Testis (tissue), 3 donors: ENCODE data around the gene GLOD4. TPM values are rescaled to one million over a fixed set of nuclear protein-coding genes. Genes with fewer than 3 reads are reported as not detected.
"Not testable (repeated sequence)": the region's sequence is repeated elsewhere in the genome, so short reads cannot be mapped to it uniquely, and the experiment has no call there.

ENCODE experiments used
- DNase-seq: peaks from one replicate; pipeline ENCODE4 v3.0.0-alpha.2; 2019
- H3K27ac ChIP-seq, 2 donors: fragments of 200-600 bp; sonication (generic); one replicate each; pipeline ENCODE4 v1.5.1; 2019
- H3K27me3 ChIP-seq: fragments of 200-600 bp; sonication (generic); one replicate; pipeline ENCODE4 v1.5.1; 2019
- H3K36me3 ChIP-seq: fragments of 200-600 bp; sonication (generic); one replicate; pipeline ENCODE4 v1.5.1; 2017; ENCODE audit warnings: low read depth; ENCODE audit errors: missing control alignments
- H3K4me1 ChIP-seq: fragments of 200-600 bp; sonication (generic); one replicate; pipeline ENCODE4 v1.5.1; 2019
- H3K4me3 ChIP-seq, 2 donors: fragments of 200-600 bp; sonication (generic); one replicate each; pipeline ENCODE4 v1.5.1; 2017 to 2019
- H3K9me3 ChIP-seq: fragments of 200-600 bp; sonication (generic); one replicate; pipeline ENCODE4 v1.5.1; 2017
- CTCF ChIP-seq, 3 experiments: fragments of 450-650 bp in 2 of 3; fragments of 200-600 bp in 1 of 3; sonication (generic) in 1 of 3; IDR thresholded peaks; one replicate each; pipeline ENCODE4 v1.5.1; 2016 to 2019; ENCODE audit warnings: antibody characterized with exemption in 3 of 3, mild to moderate bottlenecking in 2 of 3, moderate library complexity in 1 of 3
- POLR2A ChIP-seq: fragments of 450-650 bp; IDR thresholded peaks from one replicate; pipeline ENCODE4 v1.6.1; 2017; ENCODE audit warnings: antibody characterized with exemption, mild to moderate bottlenecking, moderate library complexity
- WGBS, 2 donors: methylation state at CpG; one replicate each; pipeline ENCODE4 v1.1.5; 2018; 5-methylcytosine and 5-hydroxymethylcytosine counted together
- intact Hi-C: fragments of 100-400 bp; cut with DNase I; formaldehyde crosslinking; loops from one replicate; pipeline ENCODE4 v1.15.1; 2023; ENCODE audit warnings: low total_unique reads
- polyA plus RNA-seq: library from polyadenylated mRNA; stranded (reverse); fragments of 350-450 nt; fragmentation: Illumina TruSeq; extraction: RNeasy Lipid Tissue Mini Kit (QIAGEN cat#74804); gene quantifications from one replicate; pipeline ENCODE4 v1.2.3, GENCODE V29; 2014; ENCODE audit warnings: low read depth, low replicate concordance; ENCODE audit not compliant: insufficient read depth
- total RNA-seq, 2 donors: library from RNA; depleted of rRNA; stranded (reverse); fragments of >200 nt; gene quantifications; one replicate each; pipeline ENCODE4 v1.2.3, GENCODE V29; 2016

Gene GLOD4
- total and polyA plus RNA-seq, 3 donors from 2014 or later: 45.0 to 82.8 (median 55.9) TPM

- no peak for DNase-seq
- no peaks in the 10 kb centered on the region for H3K36me3 ChIP-seq
- H3K4me3 ChIP-seq: no peak overlapping the region
- H3K4me1 ChIP-seq: no peaks in the 10 kb centered on the region
- no peaks in the 10 kb centered on the region for H3K27me3 ChIP-seq
- WGBS, 2 donors: 82 to 89% methylated on average over 13 of the region's 13 CpGs
- H3K27ac ChIP-seq: no peak overlapping the region
- TF ChIP-seq POLR2A (no peak), CTCF (IDR thresholded peaks at IDR 0.05) (no peak)
- intact Hi-C loops: no loop called here
- no peaks in the 10 kb centered on the region for H3K9me3 ChIP-seq
These were observed 24.3 kb upstream of the GLOD4 start for GRCh38 chr17:806346-806745.

- H3K4me3 ChIP-seq, H3K4me1 ChIP-seq, H3K27ac ChIP-seq, H3K9me3 ChIP-seq, H3K27me3 ChIP-seq, DNase-seq, H3K36me3 ChIP-seq, intact Hi-C loops: not testable (repeated sequence)
- 79 to 95% methylated on average over 8 to 21 of the region's 23 CpGs for WGBS, 2 donors
These were observed 23.8 kb upstream of the GLOD4 start for GRCh38 chr17:805886-806285.

GRCh38 chr17:804541-805435 lies 22.7 kb upstream of the GLOD4 start:
- Histone ChIP-seq H3K4me3 (no peak overlapping the region), H3K27me3 (no peaks in the 10 kb centered on the region), H3K27ac (no peak overlapping the region), H3K4me1 (no peaks in the 10 kb centered on the region), H3K36me3 (no peaks in the 10 kb centered on the region), H3K9me3 (no peaks in the 10 kb centered on the region)
- intact Hi-C loops: no loop called here
- 88 to 90% methylated on average over 33 to 41 of the region's 41 CpGs for WGBS, 2 donors
- no peak for DNase-seq
- TF ChIP-seq CTCF (IDR thresholded peaks at IDR 0.05) (no peak), POLR2A (no peak)

GRCh38 chr17:802901-803881 lies 21.1 kb upstream of the GLOD4 start:
- intact Hi-C loops: no loop called here
- Histone ChIP-seq H3K27me3 (no peaks in the 10 kb centered on the region), H3K9me3 (no peaks in the 10 kb centered on the region), H3K27ac (no peak overlapping the region), H3K4me1 (no peaks in the 10 kb centered on the region), H3K4me3 (no peak overlapping the region), H3K36me3 (no peaks in the 10 kb centered on the region)
- 82 to 84% methylated on average over 23 to 37 of the region's 37 CpGs for WGBS, 2 donors
- TF ChIP-seq CTCF (IDR thresholded peaks at IDR 0.05) (no peak), POLR2A (no peak)
- DNase-seq: no peak

GRCh38 chr17:802481-802880 lies 20.4 kb upstream of the GLOD4 start:
- Histone ChIP-seq H3K4me1 (no peaks in the 10 kb centered on the region), H3K27me3 (no peaks in the 10 kb centered on the region), H3K4me3 (no peak overlapping the region), H3K36me3 (no peaks in the 10 kb centered on the region), H3K27ac (no peak overlapping the region), H3K9me3 (no peaks in the 10 kb centered on the region)
- DNase-seq: no peak
- TF ChIP-seq CTCF (IDR thresholded peaks at IDR 0.05) (no peak), POLR2A (no peak)
- intact Hi-C loops: no loop called here
- 79 to 84% methylated on average over 6 to 14 of the region's 14 CpGs for WGBS, 2 donors
